IMR-90 (cell line): Measurements from ENCODE around the gene SYVN1.

ENCODE experiments used
- TF ChIP-seq, protein P1 (sequence below): fragments of 150-350 bp; IDR thresholded peaks from 2 replicates; pipeline ENCODE4 v1.6.1; 2016; ENCODE audit warnings: low read depth, mild to moderate bottlenecking, low read length, moderate library complexity, borderline replicate concordance
- TF ChIP-seq, protein P2 (sequence below): conservative IDR thresholded peaks from 2 replicates; pipeline ENCODE4 v1.5.1; 2012; ENCODE audit warnings: mild to moderate bottlenecking, low read depth, low read length, improper control_type of control experiment

DNA sequence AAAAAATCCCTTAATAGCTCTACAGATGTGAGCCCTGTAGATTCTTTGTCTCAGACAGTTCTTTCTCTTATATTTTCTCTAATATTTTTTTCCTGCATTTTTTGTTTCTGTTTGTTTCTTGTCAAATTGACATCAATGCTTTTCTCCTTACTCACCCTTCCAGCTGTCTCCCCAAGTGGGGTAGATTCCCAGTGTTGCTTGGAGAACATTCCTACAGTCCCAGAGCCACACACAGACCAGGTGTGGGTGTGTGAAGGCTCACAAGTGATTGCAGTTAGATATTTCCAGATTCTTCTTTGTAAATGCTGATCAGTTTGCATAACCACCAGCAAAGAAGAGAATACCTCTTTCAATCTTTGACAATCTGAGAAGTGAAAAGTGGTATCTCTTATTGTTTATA, 30.8 kb downstream of the SYVN1 start:
- TF ChIP-seq, protein P1, sequence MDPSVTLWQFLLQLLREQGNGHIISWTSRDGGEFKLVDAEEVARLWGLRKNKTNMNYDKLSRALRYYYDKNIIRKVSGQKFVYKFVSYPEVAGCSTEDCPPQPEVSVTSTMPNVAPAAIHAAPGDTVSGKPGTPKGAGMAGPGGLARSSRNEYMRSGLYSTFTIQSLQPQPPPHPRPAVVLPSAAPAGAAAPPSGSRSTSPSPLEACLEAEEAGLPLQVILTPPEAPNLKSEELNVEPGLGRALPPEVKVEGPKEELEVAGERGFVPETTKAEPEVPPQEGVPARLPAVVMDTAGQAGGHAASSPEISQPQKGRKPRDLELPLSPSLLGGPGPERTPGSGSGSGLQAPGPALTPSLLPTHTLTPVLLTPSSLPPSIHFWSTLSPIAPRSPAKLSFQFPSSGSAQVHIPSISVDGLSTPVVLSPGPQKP: no peak
- TF ChIP-seq, protein P2, sequence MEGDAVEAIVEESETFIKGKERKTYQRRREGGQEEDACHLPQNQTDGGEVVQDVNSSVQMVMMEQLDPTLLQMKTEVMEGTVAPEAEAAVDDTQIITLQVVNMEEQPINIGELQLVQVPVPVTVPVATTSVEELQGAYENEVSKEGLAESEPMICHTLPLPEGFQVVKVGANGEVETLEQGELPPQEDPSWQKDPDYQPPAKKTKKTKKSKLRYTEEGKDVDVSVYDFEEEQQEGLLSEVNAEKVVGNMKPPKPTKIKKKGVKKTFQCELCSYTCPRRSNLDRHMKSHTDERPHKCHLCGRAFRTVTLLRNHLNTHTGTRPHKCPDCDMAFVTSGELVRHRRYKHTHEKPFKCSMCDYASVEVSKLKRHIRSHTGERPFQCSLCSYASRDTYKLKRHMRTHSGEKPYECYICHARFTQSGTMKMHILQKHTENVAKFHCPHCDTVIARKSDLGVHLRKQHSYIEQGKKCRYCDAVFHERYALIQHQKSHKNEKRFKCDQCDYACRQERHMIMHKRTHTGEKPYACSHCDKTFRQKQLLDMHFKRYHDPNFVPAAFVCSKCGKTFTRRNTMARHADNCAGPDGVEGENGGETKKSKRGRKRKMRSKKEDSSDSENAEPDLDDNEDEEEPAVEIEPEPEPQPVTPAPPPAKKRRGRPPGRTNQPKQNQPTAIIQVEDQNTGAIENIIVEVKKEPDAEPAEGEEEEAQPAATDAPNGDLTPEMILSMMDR: no peak
